HL-60 (cell line): ENCODE data around the gene SPPL2B.

ENCODE experiments used
- DNase-seq, 2 experiments: peaks; one replicate each; pipeline ENCODE4 v3.0.0-alpha.2; 2010 to 2020; ENCODE audit warnings: low read depth in 1 of 2, low spot score in 1 of 2
- H3K27ac ChIP-seq: fragments of 250-450 bp; sonication (Bioruptor Pico); replicated peaks from 2 replicates; pipeline ENCODE4 v1.5.1; 2020; ENCODE audit warnings: mild to moderate bottlenecking, moderate library complexity
- H3K27me3 ChIP-seq: fragments of 250-450 bp; sonication (Bioruptor Pico); 2 replicates; pipeline ENCODE4 v1.5.1; 2021; ENCODE audit warnings: mild to moderate bottlenecking, moderate library complexity; ENCODE audit not compliant: insufficient read depth, poor library complexity, severe bottlenecking
- H3K4me3 ChIP-seq: replicated peaks from 2 replicates; pipeline ENCODE4 v1.5.1; 2011; ENCODE audit warnings: mild to moderate bottlenecking, control low read depth, low read length; ENCODE audit not compliant: insufficient read depth
- GABPA ChIP-seq: IDR thresholded peaks from 2 replicates; pipeline ENCODE4 v1.6.1; 2012; ENCODE audit warnings: low read depth
- POLR2AphosphoS5 ChIP-seq: IDR thresholded peaks from 2 replicates; pipeline ENCODE4 v1.6.1; 2012; ENCODE audit warnings: low read depth
- SPI1 ChIP-seq: IDR thresholded peaks from 2 replicates; pipeline ENCODE4 v1.6.1; 2012; ENCODE audit warnings: low read depth, mild to moderate bottlenecking, borderline replicate concordance
- TF ChIP-seq, protein P1 (sequence below): IDR thresholded peaks from one replicate; pipeline ENCODE4 v1.5.1; 2011; ENCODE audit warnings: low read length, control low read depth, inconsistent platforms; ENCODE audit not compliant: insufficient read depth
- TF ChIP-seq, protein P2 (sequence below): IDR thresholded peaks from 2 replicates; pipeline ENCODE4 v1.6.1; 2012; ENCODE audit warnings: low read depth; ENCODE audit not compliant: insufficient replicate concordance

SPPL2B gene

GRCh38 chr19:2342656-2343288, 14.3 kb downstream of the SPPL2B start:
- Histone ChIP-seq H3K27me3 (no peaks in the 10 kb centered on the region), H3K4me3 (no peak overlapping the region), H3K27ac (no peak overlapping the region)
- TF ChIP-seq POLR2AphosphoS5 (no peak), GABPA (no peak), SPI1 (no peak)
- TF ChIP-seq, protein P1, sequence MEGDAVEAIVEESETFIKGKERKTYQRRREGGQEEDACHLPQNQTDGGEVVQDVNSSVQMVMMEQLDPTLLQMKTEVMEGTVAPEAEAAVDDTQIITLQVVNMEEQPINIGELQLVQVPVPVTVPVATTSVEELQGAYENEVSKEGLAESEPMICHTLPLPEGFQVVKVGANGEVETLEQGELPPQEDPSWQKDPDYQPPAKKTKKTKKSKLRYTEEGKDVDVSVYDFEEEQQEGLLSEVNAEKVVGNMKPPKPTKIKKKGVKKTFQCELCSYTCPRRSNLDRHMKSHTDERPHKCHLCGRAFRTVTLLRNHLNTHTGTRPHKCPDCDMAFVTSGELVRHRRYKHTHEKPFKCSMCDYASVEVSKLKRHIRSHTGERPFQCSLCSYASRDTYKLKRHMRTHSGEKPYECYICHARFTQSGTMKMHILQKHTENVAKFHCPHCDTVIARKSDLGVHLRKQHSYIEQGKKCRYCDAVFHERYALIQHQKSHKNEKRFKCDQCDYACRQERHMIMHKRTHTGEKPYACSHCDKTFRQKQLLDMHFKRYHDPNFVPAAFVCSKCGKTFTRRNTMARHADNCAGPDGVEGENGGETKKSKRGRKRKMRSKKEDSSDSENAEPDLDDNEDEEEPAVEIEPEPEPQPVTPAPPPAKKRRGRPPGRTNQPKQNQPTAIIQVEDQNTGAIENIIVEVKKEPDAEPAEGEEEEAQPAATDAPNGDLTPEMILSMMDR = no peak
- TF ChIP-seq, protein P2, sequence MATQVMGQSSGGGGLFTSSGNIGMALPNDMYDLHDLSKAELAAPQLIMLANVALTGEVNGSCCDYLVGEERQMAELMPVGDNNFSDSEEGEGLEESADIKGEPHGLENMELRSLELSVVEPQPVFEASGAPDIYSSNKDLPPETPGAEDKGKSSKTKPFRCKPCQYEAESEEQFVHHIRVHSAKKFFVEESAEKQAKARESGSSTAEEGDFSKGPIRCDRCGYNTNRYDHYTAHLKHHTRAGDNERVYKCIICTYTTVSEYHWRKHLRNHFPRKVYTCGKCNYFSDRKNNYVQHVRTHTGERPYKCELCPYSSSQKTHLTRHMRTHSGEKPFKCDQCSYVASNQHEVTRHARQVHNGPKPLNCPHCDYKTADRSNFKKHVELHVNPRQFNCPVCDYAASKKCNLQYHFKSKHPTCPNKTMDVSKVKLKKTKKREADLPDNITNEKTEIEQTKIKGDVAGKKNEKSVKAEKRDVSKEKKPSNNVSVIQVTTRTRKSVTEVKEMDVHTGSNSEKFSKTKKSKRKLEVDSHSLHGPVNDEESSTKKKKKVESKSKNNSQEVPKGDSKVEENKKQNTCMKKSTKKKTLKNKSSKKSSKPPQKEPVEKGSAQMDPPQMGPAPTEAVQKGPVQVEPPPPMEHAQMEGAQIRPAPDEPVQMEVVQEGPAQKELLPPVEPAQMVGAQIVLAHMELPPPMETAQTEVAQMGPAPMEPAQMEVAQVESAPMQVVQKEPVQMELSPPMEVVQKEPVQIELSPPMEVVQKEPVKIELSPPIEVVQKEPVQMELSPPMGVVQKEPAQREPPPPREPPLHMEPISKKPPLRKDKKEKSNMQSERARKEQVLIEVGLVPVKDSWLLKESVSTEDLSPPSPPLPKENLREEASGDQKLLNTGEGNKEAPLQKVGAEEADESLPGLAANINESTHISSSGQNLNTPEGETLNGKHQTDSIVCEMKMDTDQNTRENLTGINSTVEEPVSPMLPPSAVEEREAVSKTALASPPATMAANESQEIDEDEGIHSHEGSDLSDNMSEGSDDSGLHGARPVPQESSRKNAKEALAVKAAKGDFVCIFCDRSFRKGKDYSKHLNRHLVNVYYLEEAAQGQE = no peak
- no peak for DNase-seq

- Histone ChIP-seq H3K27me3 (no peaks in the 10 kb centered on the region), H3K27ac (no peak overlapping the region), H3K4me3 (no peak overlapping the region)
- no peak for DNase-seq
- TF ChIP-seq, protein P2 = no peak
- TF ChIP-seq GABPA (no peak), SPI1 (no peak), POLR2AphosphoS5 (no peak)
- TF ChIP-seq, protein P1 = no peak
These were observed 15.0 kb downstream of the SPPL2B start for GRCh38 chr19:2343289-2343982.

GRCh38 chr19:2344381-2344870, 15.9 kb downstream of the SPPL2B start:
- Histone ChIP-seq H3K27ac (no peak overlapping the region), H3K4me3 (no peak overlapping the region), H3K27me3 (no peaks in the 10 kb centered on the region)
- TF ChIP-seq SPI1 (no peak), POLR2AphosphoS5 (no peak)
- TF ChIP-seq, protein P2 = peak; percentile 12
- DNase-seq = no peak
